Right renal cortex interstitium (tissue), 3 donors: Measurements from ENCODE around the gene EXOC3L1. TPM values are rescaled to one million over a fixed set of nuclear protein-coding genes. Genes with fewer than 3 reads are reported as not detected.

Experiments
- DNase-seq, 3 donors: peaks; one replicate each; pipeline ENCODE4 v3.0.0-alpha.2; 2013; ENCODE audit warnings: low read depth in 3 of 3, low spot score in 2 of 3
- polyA plus RNA-seq, 3 donors: library from polyadenylated mRNA; unstranded; fragments of 120-200 nt; gene quantifications; one replicate each; pipeline ENCODE4 v1.2.1, GENCODE V29; 2013; ENCODE audit not compliant: insufficient read length in 3 of 3

The EXOC3L1 gene
- polyA plus RNA-seq, 3 donors: 4.2 to 5.6 (median 4.3) TPM

DNA sequence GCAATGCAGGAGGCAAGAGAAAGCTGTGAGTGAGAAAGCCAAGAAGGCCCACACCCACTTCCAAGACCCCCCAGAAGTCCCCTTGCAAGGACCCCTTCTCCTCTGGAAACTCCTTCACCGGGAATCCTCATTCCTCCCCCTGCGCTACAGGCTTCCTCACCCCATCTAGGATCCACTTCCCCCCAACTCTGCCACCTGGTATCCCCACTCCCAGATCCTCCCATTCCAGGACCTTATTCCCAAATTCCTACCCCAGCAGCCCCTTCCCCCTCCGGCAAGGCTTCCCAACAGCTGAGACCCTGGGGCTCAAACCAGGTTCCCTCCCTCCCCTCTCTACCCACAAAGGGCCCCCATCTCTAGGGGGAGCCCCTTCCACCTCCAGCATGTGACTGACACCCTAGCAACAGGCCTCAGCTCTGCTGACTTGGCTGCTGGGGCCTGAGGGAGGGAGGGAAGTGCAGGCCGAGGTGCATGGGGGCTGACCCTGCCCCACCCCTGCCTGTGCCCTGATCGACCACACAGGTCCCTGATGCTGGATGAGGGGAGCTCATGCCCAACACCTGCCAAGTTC is 23.3 kb downstream of the EXOC3L1 start:
- DNase-seq: no peak

DNA sequence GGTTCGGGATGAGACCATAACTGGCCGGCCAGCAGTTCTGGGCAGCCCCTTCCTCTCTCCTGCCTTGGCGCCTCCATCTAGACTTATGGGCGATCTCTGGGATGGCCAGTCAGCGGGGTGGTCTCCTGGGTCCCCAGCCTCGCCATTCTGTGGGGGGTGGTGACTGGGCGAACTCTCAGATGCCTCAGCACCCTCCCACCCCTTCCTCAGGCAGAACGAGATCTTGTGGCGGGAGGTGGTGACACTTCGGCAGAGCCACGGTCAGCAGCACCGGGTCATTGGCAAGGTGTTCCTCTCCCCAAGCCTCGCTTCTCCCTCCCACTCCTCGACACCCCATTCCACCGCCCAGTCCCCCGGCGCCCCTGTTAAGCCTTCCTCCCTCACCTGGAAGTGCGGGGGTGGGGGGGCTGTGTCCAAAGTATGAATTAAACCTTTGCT is 23.8 kb downstream of the EXOC3L1 start:
- DNase-seq: no peak

DNA sequence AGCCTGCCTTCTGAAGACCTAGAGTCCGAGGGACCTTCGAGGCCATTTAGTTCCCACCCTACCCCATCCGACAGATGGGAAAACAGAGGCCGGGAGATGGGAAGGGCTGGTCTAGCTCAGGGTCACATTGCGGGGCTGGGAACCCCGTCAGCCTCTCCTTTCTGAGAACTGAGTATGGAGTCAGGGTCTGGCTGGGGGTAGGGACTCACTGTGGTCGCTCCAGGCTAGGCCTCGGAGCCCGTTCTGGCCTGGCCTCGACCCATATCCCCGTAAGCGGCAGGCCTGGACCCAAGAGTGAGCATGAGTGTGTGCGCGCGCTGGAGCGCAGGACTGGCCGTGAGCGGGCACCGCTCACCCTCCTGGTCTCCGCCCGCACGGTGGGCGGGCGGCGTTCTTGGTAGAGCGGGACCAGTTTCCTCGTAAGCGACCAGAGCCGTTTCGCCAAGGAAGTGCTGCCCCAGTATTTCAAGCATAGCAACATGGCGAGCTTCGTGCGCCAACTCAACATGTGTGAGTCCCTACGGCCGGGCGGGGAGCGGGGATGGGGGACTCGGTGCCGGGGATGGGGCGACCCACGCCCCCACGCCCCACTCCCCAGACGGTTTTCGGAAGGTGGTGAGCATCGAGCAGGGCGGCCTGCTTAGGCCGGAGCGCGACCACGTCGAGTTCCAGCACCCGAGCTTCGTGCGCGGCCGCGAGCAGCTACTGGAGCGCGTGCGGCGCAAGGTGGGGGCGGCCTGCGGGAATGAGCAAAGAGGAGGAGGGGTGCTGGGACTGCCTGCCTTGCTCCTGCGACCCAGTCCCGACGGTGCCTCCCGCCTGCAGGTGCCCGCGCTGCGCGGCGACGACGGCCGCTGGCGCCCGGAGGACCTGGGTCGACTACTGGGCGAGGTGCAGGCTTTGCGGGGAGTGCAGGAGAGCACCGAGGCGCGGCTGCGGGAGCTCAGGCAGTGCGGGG is 24.5 kb downstream of the EXOC3L1 start:
- DNase-seq: no peak

DNA sequence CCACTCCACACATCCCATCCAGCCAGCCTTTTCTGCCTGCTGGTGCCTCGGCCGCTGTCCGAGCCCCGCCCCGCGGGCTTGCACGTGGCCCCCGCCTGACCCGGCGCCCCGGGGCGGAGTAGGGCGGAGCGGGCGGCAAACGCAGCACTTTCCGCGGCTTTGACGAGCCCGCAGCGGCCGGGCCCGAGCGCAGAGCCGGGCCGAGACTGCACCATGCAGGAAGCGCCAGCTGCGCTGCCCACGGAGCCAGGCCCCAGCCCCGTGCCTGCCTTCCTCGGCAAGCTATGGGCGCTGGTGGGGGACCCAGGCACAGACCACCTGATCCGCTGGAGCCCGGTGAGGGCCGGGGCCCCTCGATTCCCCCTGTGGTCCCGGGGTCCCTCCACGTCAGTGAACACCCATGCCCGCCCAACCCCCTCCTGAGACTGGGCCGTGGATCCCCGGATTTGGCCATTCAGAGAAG is 25.3 kb downstream of the EXOC3L1 start, which contains the start of gene HSF4:
Gene HSF4, plus strand, starts transcription at position 147 of the 463 bp plus-strand sequence. Its CDS starts 67 bp downstream, at position 214.
- no peak for DNase-seq

DNA sequence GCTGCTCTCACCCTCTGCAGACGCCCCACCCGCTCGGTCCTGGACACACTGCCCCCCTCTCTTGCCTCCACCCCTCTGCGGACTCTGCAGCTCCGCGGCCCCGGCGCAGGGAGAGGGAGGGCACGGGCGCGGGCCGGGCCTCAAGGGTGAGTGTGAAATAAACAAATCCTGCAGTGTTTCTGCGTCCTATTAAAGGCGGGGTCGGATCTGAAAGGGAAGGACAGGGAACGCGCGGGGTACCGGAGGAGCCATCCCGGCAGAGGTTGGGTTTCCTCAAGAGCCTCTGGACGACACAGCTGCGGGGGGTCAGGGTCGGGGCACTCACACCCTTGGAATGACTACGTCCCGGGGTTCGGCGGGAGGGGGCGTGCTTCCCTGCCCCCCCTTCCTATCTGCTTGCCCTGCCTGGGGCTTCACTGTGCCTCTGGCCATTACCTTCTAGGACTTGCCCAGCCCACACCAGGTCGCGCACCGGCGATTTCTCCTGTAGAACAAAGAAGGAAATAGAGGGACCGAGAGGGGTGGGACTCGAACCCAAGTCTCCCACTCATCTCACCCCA is 25.9 kb downstream of the EXOC3L1 start:
- DNase-seq: no peak

DNA sequence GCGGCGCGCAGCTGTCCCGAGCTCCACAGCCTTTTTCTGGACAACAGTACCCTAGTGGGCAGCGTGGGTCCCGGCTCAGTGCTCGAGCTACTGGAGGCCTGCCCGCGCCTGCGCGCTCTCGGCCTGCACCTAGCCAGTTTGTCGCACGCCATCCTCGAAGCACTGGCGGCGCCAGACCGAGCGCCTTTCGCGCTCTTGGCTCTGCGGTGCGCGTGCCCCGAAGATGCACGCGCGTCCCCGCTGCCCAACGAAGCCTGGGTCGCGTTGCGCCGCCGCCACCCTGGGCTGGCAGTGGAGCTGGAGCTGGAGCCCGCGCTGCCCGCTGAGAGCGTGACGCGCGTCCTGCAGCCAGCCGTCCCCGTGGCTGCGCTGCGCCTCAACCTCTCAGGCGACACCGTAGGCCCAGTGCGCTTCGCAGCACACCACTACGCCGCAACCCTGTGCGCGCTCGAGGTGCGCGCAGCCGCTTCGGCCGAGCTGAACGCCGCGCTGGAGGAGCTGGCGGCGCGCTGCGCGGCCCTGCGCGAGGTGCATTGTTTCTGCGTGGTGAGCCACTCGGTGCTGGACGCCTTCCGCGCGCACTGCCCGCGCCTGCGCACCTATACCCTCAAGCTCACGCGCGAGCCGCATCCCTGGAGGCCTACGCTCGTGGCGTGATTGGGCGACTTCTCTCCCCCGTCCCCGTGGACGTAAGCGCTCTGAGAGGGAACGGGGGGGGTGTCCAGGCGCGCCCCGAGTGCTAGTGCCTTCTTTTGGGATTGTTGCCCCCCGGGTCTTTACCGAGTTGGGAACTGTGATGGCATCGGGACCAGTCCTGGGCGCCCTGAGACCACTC is 26.6 kb downstream of the EXOC3L1 start:
- no peak for DNase-seq

DNA sequence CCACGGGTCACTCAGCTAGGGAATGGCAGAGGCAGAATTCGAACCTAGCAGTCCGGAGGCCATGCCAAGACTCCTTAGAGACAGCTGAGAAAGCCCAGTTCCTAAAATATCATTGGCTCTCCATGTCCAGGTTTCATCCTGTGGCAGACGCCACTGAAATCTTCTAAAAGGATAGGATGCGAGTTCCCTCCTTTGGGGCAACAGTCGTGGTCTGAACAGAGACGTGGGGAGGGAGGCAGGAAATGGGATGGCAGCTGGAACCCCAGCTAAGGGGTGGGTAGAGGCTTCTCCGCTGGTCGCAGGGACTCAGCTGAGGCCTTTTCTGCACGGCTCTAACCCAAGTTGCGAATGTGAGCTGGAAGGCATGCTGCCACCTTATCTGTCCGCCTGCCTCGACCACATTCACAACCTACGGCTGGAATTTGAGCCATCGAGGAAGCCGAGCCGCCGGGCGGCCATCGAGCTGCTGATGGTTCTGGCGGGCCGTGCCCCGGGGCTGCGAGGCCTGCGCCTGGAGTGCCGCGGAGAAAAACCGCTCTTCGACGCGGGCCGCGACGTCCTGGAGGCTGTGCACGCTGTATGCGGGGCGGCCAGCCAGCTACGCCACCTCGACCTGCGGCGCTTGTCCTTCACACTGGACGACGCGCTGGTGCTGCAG is 27.3 kb downstream of the EXOC3L1 start:
- no peak for DNase-seq

DNA sequence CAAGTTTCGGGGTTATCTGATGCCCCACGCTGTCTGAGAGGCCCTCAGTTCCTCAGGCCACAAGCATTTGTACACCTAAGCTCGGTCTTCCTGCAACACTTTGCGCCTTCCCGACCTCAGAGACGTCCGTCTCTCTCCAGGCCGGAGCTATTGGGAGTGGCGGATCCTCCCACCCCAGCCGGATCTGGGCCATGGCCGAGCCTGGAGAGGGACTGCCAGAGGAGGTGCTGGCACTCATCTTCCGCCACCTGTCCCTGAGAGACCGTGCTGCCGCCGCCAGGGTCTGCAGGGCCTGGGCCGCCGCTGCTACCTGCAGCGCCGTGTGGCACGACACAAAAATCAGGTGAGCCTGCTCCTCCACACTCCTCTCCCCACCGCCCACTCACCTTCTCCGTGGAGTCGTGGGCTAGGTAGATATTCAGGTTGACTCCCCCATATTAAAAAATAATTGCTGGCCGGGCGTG is 28.3 kb downstream of the EXOC3L1 start:
- no peak for DNase-seq

DNA sequence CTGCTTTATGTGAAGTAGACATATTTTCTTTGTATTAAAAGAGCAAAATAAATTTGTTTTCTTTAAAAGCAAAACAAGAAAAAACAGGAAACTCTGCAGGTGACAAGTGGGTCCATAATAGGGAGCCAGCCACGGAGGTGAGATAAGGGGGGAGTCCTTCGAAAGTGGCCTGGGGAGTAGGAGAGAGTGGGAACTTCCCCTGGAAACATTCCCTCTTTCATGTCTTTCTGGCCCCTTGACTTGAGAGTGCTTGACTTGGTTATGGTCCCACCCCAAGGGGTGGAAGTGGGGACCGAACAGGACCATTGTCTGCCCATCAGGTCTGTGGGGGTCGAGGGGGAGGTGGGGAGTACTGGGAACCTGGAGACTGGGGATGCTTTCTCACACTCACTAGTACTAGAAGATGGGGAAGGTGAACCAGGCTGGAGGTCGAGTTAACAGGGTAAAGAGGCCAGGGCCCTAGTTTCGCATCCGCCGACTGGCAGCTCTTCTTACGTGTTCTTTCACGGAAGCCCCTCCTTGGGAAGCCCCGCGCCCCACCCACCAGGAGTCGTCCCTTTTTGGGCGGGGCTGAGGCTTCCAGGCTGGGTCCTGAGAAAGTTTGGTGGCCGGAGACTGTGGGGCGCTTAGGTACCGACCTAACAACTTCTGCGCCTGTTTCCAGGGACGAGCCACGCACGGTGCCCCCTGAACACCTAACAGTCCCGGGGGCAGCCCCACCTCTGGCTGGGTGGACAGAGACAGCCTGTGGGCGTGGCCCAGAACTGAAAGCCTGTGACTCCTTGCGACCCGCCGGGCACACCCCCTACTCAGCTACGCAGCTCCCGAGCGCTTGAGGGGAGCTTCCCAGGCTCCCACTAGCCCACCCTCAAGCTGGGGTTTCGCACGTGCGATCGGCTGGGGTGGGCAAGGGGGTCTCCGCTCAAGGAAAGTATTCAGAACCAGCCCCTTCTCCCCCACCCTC is 31.0 kb downstream of the EXOC3L1 start:
- no peak for DNase-seq

DNA sequence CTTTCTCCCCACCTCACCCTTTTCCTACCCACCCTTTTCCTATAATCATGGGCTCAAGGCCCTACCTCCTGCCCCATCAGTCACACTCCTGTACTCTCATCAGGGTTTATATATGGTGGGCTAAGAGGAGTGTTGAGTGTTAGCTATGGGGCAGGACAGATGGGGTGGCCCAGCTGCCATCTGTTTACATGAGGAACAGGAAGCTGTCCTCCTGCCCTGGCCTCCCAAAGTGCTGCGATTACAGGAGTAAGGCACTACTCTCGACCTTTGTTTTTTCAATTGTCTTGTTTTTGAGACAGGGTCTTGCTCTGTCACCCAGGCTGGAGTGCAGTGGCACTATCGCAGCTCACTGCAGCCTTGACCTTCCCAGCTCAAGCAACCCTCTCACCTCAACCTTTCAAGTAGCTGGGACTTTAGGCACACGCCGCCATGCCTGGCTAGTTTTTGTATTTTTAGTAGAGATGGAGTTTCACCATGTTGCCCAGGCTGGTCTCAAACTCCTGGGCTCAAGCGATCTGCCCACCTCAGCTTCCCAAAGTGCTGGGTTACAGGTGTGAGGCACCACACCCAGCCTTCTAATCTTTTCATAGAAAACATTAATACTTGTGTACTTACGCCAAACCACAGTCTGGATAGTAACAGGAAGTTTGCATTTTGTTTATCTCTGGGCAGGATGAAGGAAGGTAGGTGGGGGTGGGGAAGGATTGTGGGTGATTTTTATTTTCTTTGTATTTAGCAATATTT is 31.9 kb downstream of the EXOC3L1 start:
- no peak for DNase-seq

DNA sequence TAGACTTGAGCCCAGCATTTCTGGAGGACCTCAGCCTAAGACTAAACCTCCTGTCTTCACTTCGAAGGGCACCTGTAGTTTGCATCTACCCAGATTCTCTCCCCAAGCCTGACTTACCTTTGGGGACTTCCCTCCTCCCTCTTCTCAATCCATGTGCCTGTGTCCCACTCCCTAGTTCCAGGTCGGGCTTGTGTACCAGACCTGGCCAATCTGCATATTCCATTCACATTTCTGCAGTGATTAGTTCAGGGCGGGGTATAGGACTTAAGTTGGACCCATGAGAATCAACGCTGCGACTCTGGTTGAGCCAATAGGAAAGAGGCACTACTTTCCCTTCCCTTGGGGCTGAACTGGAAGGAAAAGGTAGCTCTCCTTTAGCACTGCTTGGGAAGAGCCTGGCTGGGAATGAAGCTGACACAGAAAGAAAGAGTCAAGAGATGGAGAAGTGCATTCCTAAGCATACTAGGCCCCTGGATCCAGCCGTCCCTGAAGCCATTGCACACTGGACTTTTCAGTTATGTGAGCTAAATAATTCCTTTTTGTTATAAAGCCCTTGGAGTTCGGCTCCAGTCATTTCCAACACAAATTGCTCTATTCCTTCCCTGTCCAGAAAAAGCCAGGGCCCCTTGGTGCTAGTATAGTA is 32.7 kb downstream of the EXOC3L1 start:
- DNase-seq: no peak

DNA sequence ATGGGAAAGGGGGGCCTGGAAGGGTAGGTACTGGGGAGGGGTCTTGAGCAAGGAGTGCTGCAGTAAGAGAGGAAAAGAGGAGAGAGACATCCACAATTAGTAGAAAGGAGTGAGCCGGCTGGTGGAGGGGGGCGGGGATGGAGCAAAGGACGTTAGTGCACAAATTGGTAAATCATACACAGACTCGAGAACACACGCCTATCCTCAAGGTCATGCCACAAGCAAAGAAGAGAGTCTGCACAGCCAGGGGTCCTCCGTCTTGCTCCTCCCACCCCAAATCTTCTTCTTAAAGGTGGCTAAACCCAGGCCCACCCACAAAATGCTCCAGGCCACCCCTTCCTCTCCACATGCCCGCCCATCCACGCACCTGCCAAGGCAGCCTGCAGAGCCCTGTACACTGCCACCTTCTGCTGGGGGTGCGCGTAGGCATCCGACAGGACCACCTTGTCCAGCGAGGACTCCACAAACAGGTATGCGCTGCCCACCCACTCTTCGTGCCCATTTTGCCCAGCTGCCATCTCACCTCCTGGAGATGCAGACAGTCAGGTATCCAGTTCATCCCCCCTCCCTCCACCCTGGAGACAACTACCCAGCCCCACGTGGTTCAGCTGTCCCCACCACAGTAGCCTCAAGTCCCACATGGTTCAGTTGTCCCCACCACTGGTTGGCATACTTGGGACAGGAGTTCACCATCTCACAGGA is 33.6 kb downstream of the EXOC3L1 start:
- no peak for DNase-seq

DNA sequence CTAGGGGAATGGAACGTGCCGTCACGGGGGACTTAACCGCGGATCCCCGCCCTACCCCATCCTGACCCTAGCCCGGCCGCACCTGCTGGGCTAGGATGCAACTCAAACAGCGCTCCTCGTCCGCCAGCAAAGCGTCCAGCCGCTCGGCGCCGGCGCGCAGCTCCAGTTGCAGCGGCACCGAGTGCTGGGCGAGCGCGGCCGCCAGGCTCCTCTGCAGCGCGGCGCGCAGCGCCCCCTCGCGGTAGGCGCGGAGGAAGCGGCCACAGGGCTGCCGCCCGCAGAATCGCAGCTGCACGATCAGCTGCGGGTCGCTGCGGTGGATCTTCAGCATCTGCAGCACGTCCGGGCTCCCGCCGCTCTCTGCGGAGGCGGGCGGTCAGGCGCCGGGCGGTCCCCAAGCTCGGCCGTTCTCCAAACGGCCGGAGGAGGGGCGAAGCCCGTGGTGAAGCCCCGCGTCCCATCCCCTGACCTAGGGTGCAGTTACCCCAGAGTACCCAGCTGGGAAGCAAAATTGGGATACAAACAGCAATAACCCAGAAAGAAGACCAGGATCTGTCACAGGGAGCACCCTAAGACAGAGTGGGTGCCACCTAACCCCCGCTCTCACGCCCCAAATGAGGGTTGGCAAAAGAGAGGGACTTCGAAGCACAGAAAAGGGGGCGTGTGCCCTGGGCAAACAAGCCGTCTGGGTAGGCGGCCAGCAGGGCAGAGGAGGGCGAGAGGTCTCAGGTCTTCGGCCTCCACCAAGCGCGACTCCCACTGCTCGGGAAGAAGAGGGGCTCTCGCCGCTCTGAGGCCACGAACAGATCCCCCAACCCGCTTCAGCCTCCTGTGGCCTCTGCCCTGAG is 34.4 kb downstream of the EXOC3L1 start:
- DNase-seq: no peak

DNA sequence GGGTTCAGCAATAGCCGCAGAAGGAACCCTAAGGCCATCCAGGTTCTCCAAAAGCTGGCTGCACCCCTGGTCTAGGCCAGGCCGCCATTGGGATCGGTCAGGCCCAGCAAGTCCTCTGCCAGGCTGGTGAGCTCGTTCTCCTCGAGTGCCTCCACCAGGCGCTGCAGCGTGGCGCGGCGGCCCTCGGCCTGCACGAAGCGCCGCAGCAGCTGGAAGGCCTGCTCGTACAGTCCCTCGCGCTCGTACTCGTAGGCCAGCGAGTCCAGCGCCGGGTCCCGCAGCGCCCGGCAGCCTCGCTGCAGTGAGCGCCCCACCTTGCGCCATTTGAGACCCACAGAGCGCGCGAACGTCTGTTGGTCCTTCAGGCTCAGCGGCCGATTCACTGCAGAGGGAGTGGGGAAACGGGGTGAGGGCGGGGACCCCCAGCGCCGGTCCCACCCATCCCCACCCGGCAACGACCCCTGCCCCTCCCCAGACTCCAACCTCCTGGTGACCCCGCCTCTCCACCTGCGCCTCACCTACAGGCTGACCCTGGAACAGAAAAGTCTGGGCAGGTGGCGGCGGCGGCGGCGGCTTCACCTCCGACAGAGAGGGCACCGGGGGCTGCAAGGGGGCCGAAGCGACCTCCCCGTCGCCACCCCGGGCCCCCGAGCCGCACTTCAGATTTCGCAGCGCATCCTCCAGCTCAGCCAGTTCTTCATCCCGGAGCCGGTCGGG is 35.2 kb downstream of the EXOC3L1 start:
- no peak for DNase-seq

DNA sequence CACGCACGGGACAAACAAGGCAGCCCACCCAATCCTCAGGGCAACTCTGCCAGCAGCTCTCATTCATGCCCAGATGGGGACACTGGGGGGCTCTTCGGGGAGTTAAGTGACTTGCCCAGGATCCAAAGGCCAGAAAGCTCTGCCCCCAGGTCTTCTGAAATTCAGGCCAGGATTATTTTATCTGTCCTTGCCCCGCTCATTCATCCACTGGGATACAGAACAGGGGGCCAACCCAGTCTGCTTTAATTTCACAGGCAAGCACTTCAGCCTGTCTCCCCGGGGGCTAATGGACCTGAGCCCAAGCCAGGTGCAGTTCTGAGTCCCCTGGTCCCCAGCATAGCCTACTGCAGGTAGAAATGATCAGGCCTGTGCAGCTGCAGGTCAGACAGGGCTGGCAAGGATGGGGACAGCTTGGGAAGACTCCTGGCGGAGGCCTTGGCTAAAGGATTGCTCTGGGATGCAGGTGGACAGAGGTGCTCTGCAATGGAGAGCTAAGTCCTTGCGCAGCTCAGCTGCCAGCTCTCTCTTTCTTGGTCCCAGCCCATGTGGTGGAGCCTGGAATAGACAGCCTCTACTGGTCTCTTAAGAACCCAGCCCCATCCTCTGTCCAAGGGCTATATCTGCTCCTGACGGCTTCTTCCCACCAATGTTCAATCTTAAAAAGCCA is 38.4 kb downstream of the EXOC3L1 start:
- DNase-seq: no peak
